ENCODE measurements around the gene NFS1. TPM values are rescaled to one million over a fixed set of nuclear protein-coding genes. Genes with fewer than 3 reads are reported as not detected.

Gene NFS1
- total RNA-seq, 4 donors from 2014 or later, result 9.1 to 35.4 (median 20.4) TPM

GRCh38 chr20:35731862-35732643, 32.9 kb upstream of the NFS1 start:
- TF ChIP-seq POLR2A (IDR thresholded peaks at IDR 0.05) (no peak), CTCF (IDR thresholded peaks at IDR 0.05) (no peak)
- Histone ChIP-seq H3K9me3 (no peaks in the 10 kb centered on the region), H3K4me3 (no peak overlapping the region), H3K36me3 (no peaks in the 10 kb centered on the region), H3K27ac (no peak overlapping the region), H3K27me3 (no peaks in the 10 kb centered on the region), H3K4me1 (peaks cover 0 to 8% of the 10 kb centered on the region in 2 donors)
- no peak for DNase-seq
- intact Hi-C loops (cut with DNase I; ENCODE audit: low total_unique reads), result no loop called here

GRCh38 chr20:35731469-35731788, 32.3 kb upstream of the NFS1 start:
- Histone ChIP-seq H3K4me1 (peaks cover 0 to 4% of the 10 kb centered on the region in 2 donors), H3K27me3 (no peaks in the 10 kb centered on the region), H3K4me3 (no peak overlapping the region), H3K36me3 (no peaks in the 10 kb centered on the region), H3K27ac (no peak overlapping the region), H3K9me3 (no peaks in the 10 kb centered on the region)
- TF ChIP-seq CTCF (IDR thresholded peaks at IDR 0.05) (no peak), POLR2A (IDR thresholded peaks at IDR 0.05) (no peak)
- no peak for DNase-seq
- intact Hi-C loops (cut with DNase I; ENCODE audit: low total_unique reads), result no loop called here

GRCh38 chr20:35730583-35731468, 31.7 kb upstream of the NFS1 start:
- Histone ChIP-seq H3K9me3 (no peaks in the 10 kb centered on the region), H3K4me3 (no peak overlapping the region), H3K36me3 (no peaks in the 10 kb centered on the region), H3K27ac (no peak overlapping the region), H3K27me3 (no peaks in the 10 kb centered on the region), H3K4me1 (peaks cover 0 to 4% of the 10 kb centered on the region in 2 donors)
- intact Hi-C loops (cut with DNase I; ENCODE audit: low total_unique reads), result no loop called here
- TF ChIP-seq CTCF (IDR thresholded peaks at IDR 0.05) (no peak), POLR2A (IDR thresholded peaks at IDR 0.05) (no peak)
- no peak for DNase-seq

GRCh38 chr20:35729836-35730582, 30.9 kb upstream of the NFS1 start:
- H3K9me3 ChIP-seq, result no peaks in the 10 kb centered on the region
- DNase-seq, result no peak
- H3K27me3 ChIP-seq, result no peaks in the 10 kb centered on the region
- H3K4me1 ChIP-seq, result peaks cover 0 to 4% of the 10 kb centered on the region in 2 donors
- H3K4me3 ChIP-seq, result no peak overlapping the region
- TF ChIP-seq CTCF (IDR thresholded peaks at IDR 0.05), result no peak
- H3K27ac ChIP-seq, result no peak overlapping the region
- intact Hi-C loops (cut with DNase I; ENCODE audit: low total_unique reads), result no loop called here
- no peaks in the 10 kb centered on the region for H3K36me3 ChIP-seq

Measured in uterus (tissue), 4 donors.